Inflammatory macrophage (primary cell): Measurements from ENCODE around the gene MEAK7.

ENCODE experiments used
- DNase-seq, 2 donors: peaks; one replicate each; pipeline ENCODE4 v3.0.0-alpha.2; 2020 to 2022

Gene MEAK7

GRCh38 chr16:84486551-84487235 is 17.8 kb downstream of the MEAK7 start:
- no peak for DNase-seq

GRCh38 chr16:84486126-84486525 is 18.3 kb downstream of the MEAK7 start:
- no peak for DNase-seq

- DNase-seq = no peak
These were observed 19.0 kb downstream of the MEAK7 start for GRCh38 chr16:84485255-84486010.

GRCh38 chr16:84484579-84485254 is 19.7 kb downstream of the MEAK7 start:
- peak in 1 of 2 donors; percentile 44 for DNase-seq

GRCh38 chr16:84483882-84484565 is 20.4 kb downstream of the MEAK7 start:
- DNase-seq = no peak

GRCh38 chr16:84482951-84483881 is 21.2 kb downstream of the MEAK7 start:
- no peak for DNase-seq

- no peak for DNase-seq
These were observed 22.2 kb downstream of the MEAK7 start for GRCh38 chr16:84482001-84482891.

- no peak for DNase-seq
These were observed 23.3 kb downstream of the MEAK7 start for GRCh38 chr16:84481051-84481735.

GRCh38 chr16:84479716-84480450 is 24.6 kb downstream of the MEAK7 start:
- no peak for DNase-seq

- DNase-seq = peak in 1 of 2 donors; percentile 26
These were observed 26.1 kb downstream of the MEAK7 start for GRCh38 chr16:84478172-84478947.

- DNase-seq = no peak
These were observed 26.8 kb downstream of the MEAK7 start for GRCh38 chr16:84477661-84478060.

- no peak for DNase-seq
These were observed 28.1 kb downstream of the MEAK7 start for GRCh38 chr16:84476401-84476800.

GRCh38 chr16:84475643-84476240 is 28.7 kb downstream of the MEAK7 start:
- DNase-seq = no peak

GRCh38 chr16:84471966-84472365 is 32.5 kb downstream of the MEAK7 start:
- DNase-seq = no peak

GRCh38 chr16:84471316-84471715 is 33.1 kb downstream of the MEAK7 start:
- DNase-seq = no peak

GRCh38 chr16:84467709-84468108 is 36.8 kb downstream of the MEAK7 start:
- DNase-seq = no peak

GRCh38 chr16:84467256-84467655 is 37.2 kb downstream of the MEAK7 start:
- DNase-seq = no peak

GRCh38 chr16:84466692-84467091 is 37.8 kb downstream of the MEAK7 start:
- no peak for DNase-seq
